HG03039 (cell line): ENCODE data around the gene SORCS2.

ENCODE experiments used
- ATAC-seq: cut with Tn5 transposase; IDR thresholded peaks from one replicate; pipeline ENCODE4 v1.9.1; 2021; ENCODE audit warnings: mild to moderate bottlenecking, moderate library complexity; ENCODE audit not compliant: unreplicated experiment

SORCS2 gene

DNA sequence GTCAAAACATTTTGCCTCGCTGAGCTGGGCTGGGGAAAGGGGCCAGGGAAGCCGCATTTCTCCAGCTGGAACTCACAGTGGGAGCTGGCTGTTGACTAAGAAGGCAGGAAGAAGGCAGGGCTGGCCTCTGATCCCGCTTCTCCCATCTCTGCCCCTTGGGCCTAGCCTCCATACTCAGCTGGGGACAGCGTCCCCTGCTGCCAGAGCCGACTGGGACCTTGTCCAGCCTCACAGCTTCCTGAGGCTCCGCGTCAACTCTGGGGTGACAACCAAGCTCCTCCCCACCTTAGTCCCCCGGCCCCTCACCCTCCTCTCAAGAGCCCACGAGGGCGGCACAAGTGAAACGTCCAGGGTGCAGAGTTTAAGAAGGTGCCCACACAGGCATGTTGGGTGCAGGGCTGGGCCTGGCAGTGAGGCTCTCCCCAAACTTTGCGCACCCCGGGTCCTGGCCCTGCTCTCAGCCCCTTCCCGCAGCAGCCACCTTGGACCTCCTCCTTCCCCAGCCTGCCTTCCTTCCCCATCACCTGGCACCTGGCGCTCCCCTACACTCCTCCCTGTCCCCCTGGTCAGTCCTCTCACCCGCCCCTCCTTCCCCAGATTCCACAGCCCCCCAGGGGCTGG, 141.6 kb downstream of the SORCS2 start:
- ATAC-seq: no peak

- ATAC-seq: no peak
These were observed 142.4 kb downstream of the SORCS2 start for GRCh38 chr4:7334521-7335275.

DNA sequence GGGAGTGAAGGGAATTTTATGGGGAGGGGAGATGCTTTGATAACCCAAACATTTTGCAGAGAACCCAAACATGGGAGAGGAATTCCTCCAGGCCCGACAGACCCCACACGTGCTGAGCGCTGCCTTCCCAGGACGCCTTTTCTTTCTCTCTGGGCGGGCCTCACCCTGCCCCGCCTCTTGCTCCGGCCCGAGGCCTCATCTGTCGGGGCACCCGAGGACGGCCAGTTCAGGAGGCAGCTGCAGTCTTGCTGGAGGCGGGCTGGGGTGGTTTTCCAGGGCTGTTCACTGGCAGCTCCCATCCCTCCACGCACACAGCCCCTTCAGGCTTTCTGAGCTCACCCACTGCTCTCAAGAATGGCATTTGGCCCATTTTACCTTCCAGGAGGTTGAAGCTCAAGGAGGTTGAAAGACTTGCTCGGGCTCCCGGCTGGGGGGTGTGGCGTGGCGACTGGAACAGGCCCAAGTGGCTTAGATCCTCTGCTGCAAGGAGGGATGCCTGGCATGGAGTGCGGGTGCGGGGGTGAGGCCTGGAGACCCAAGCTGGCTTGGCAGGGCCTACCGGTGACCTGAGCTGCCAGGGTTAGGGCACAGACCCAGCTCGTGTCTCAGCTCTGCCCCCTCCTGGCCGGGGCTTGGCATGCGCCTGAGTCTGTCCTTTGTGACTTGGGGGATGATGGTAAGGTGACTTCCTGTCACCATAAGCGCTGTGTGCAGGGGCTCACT, 143.2 kb downstream of the SORCS2 start:
- ATAC-seq: no peak

GRCh38 chr4:7336067-7336569, 143.8 kb downstream of the SORCS2 start:
- ATAC-seq: no peak

GRCh38 chr4:7336732-7337131, 144.4 kb downstream of the SORCS2 start:
- ATAC-seq: no peak

GRCh38 chr4:7337196-7338058, 145.1 kb downstream of the SORCS2 start:
- ATAC-seq: no peak

DNA sequence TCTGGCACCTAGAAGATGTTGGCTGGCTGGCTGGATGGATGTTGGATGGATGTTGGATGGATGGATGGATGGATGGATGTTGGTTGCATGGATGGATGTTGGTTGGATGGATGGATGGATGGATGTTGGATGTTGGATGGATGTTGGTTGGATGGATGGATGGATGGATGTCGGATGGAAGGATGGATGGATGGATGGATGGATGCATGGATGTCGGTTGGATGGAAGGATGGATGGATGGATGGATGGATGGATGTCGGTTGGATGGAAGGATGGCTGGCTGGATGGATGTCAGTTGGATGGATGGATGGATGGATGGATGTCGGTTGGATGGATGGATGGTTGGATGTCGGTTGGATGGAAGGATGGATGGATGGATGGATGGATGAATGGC, 145.7 kb downstream of the SORCS2 start:
- ATAC-seq: no peak

GRCh38 chr4:7338876-7339623, 146.7 kb downstream of the SORCS2 start:
- no peak for ATAC-seq

DNA sequence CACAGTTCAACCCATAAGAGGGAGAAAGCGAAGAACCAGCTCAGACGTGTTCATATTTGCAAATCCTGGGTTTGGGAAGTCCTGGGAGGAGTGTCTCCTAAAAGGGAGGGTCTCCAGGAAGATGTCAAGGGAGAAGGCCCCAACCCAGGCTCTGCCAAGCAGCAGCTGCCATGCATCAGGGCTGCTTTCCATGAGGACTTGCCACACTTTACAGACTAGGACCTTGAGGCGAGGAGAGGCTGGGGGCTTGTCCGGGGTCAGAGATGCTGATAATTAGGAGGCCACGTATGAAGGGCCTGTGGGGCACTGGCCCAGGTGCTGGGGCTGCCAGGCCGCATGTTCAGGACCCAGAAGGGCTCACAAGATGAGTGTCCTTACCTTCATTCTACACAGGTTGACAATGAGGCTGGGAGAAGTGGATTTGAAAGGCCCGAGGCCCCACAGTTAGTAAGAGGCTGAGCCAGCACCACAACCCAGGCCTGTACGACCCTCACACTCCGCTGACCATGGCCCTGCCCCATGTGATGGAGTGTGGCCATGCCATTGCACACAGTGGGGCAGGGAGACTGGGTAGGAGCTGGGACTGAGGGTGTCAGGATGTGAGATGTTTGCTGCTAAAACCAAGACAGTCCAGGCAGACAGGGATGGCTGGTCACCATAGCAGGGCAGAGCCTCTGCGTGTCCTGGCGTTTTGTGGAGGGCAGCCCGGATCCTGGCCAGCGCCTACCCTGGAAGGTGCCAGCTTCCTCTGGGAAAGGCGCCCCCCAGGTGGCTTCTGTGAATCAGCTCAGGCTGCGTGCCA, 147.6 kb downstream of the SORCS2 start:
- no peak for ATAC-seq

DNA sequence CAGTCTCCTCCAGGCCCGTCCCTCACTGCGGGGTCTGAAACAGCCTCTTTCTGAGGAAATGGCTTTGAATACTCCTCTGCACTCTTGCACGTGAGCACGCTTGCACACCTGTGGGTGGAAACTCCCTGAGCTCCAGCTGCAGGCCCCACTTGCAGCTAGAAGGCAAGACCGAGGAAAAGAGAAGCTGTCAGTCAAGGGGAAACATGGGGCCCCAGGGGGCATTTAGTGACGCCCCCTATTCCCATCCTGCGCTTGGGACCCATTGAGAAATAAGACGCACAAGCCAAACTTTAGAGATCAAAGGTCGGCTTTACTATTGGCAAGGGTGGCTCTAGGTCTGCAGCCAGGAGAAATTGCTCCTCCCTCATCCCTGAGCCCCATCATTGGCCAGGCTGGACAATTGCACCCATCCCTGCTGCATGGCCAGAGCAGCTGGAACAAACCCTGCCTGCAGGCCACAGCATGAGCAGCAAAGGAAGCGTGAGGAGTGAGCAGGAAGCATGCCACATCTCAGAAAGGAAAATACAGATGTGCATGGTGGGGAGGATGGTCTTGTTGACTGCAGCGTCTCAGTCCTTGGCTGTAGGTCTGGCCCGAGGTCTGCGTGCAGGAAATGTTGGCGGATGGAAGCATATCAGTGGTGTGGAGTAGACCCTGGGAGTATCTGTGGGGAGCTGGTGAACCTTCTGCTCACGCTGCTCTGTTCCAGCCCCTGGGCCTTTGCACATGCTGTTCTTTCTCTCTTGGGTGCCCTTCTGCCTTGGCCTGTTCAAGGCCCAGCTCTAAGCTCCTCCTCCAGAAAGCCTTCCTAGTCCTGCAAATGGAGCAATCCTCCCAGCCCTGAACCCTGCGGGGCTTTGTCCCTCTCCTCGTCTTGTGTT, 148.5 kb downstream of the SORCS2 start:
- no peak for ATAC-seq

DNA sequence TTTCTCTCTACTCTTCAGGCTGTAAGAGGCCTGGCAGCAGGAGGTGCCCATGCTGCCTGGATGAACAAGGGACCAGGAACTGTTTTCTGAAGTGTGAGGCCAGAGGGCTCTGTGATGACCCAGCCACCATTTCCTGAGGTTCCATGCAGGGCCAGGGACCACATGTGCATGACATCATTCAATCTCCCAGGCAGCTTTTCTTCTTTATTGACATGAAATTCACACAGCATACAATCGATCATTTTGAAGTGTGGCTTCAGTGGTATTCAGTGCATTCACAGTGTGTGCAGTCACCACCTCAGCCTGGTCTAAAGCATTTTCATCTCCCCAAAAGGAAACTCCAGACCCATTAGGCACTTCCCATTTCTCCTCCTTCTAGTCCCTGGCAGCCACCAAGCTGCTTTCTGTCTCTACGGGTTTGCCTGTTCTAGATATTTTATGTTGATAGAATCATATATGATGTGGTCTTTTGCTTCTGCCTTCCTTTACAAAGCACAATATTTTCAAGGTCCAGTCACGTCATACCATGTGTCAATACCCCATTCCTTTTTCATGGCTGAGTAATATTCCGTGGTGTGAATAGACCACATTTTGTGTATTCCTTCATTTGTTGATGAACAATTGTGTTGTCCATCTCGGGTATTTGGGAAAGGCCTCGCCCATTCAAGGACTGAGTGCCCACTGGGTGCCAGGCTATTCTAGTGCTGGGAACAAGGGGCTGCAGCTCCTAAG, 149.3 kb downstream of the SORCS2 start:
- ATAC-seq: no peak

- no peak for ATAC-seq
These were observed 150.1 kb downstream of the SORCS2 start for GRCh38 chr4:7342223-7343080.

DNA sequence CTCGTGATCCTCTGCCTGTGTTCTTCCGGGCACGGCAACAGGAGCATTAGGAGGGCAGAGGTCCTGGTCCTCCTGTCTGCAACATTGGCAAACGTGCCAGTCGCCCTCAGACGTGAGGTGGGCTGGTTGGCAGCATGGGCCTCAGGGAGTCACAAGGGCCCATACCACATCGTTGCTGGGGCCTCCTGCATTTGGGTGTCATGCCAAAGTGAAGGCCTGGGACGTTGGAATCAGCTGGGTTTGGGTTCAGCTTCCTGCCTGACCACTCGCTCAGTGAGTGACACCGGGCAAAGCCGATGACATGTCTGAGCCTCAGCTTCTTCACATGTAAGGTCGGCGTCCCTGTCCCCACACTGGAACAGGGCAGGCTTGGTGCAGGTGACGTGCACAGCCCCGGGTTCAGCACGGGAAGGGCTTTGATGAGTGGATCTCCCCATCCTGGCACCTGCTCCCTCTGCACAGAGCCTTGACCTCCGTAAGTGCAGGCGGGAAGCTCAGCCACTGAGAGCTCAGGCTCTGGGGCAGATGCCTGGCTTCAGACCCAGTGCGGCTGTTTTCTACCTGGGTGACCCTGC, 150.8 kb downstream of the SORCS2 start:
- ATAC-seq: no peak

GRCh38 chr4:7343950-7344349, 151.6 kb downstream of the SORCS2 start:
- ATAC-seq: no peak

- no peak for ATAC-seq
These were observed 152.4 kb downstream of the SORCS2 start for GRCh38 chr4:7344636-7345155.

DNA sequence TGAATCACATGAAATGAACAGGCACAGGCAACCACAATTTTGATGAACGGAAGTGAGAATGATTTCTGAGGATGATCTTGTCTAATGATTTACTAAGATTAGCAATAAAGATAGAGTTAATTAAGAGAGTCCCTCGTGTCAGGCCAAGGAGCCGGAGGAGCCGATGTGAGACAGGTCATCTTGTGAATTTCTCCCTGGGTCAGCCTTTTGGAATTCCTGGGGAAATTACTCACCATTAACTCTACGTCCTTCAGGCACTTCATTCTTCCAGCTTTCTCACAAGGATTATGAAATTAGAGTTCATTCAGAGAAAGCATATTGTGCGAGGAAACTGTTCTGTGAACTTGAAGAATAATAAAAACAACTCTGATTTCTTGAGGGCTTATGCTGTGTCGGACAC, 155.6 kb downstream of the SORCS2 start:
- no peak for ATAC-seq
